Measurements from ENCODE around the gene DOCK2. TPM values are rescaled to one million over a fixed set of nuclear protein-coding genes. Genes with fewer than 3 reads are reported as not detected.

Gene DOCK2
- total and polyA plus RNA-seq, 12 donors, result 3.3 to 59.5 (median 21.0) TPM

GRCh38 chr5:170117736-170118135 is 480.7 kb downstream of the DOCK2 start:
- intact Hi-C loops (cut with DNase I), result no loop called here
- H3K4me3 ChIP-seq, result no peak overlapping the region
- 94 to 98% (median 95%) methylated on average over 2 of the region's 2 CpGs for WGBS, 4 donors
- no peaks in the 10 kb centered on the region for H3K9me3 ChIP-seq (replicated peaks in 1 of 3)
- peak in 1 of 7 donors; percentile 18 for DNase-seq
- H3K36me3 ChIP-seq (replicated peaks in 1 of 2), result no peaks in the 10 kb centered on the region
- no peaks in the 10 kb centered on the region for H3K27me3 ChIP-seq
- TF ChIP-seq CTCF (IDR thresholded peaks at IDR 0.05), result no peak
- no peak for TF ChIP-seq POLR2A (IDR thresholded peaks at IDR 0.05)
- H3K4me1 ChIP-seq (replicated peaks in 1 of 2), result no peaks in the 10 kb centered on the region
- no peak overlapping the region for H3K27ac ChIP-seq

- Histone ChIP-seq H3K27ac (no peak overlapping the region), H3K36me3 (replicated peaks in 1 of 2) (no peaks in the 10 kb centered on the region), H3K4me3 (no peak overlapping the region), H3K9me3 (replicated peaks in 1 of 3) (peaks cover 0 to 3% (median 0%) of the 10 kb centered on the region in 3 donors), H3K4me1 (replicated peaks in 1 of 2) (no peaks in the 10 kb centered on the region), H3K27me3 (no peaks in the 10 kb centered on the region)
- TF ChIP-seq CTCF (IDR thresholded peaks at IDR 0.05), result no peak
- no peak for TF ChIP-seq POLR2A (IDR thresholded peaks at IDR 0.05)
- WGBS, 4 donors, result 92 to 98% (median 95%) methylated on average over 2 of the region's 2 CpGs
- no peak for DNase-seq
- intact Hi-C loops (cut with DNase I), result no loop called here
Measured at GRCh38 chr5:170120576-170120975, 483.5 kb downstream of the DOCK2 start.

- intact Hi-C loops (cut with DNase I), result no loop called here
- Histone ChIP-seq H3K27ac (no peak overlapping the region), H3K4me3 (no peak overlapping the region), H3K36me3 (replicated peaks in 1 of 2) (no peaks in the 10 kb centered on the region), H3K27me3 (no peaks in the 10 kb centered on the region), H3K4me1 (replicated peaks in 1 of 2) (no peaks in the 10 kb centered on the region), H3K9me3 (replicated peaks in 1 of 3) (peaks cover 0 to 5% (median 1%) of the 10 kb centered on the region in 3 donors)
- DNase-seq, result peak in 1 of 7 donors; percentile 8
- 67 to 75% (median 70%) methylated on average over 7 of the region's 7 CpGs for WGBS, 4 donors
- TF ChIP-seq CTCF (IDR thresholded peaks at IDR 0.05), result no peak
- no peak for TF ChIP-seq POLR2A (IDR thresholded peaks at IDR 0.05)
Measured at GRCh38 chr5:170121321-170121720, 484.2 kb downstream of the DOCK2 start.

GRCh38 chr5:170126061-170126460 is 489.0 kb downstream of the DOCK2 start:
- no peak for TF ChIP-seq CTCF (IDR thresholded peaks at IDR 0.05)
- no peak for TF ChIP-seq POLR2A (IDR thresholded peaks at IDR 0.05)
- Histone ChIP-seq H3K4me3 (no peak overlapping the region), H3K4me1 (replicated peaks in 1 of 2) (no peaks in the 10 kb centered on the region), H3K9me3 (replicated peaks in 1 of 3) (peaks cover 0 to 7% (median 5%) of the 10 kb centered on the region in 3 donors), H3K27me3 (no peaks in the 10 kb centered on the region), H3K36me3 (replicated peaks in 1 of 2) (no peaks in the 10 kb centered on the region), H3K27ac (no peak overlapping the region)
- 47 to 55% (median 55%) methylated on average over 1 of the region's 1 CpG for WGBS, 4 donors
- DNase-seq, result no peak
- intact Hi-C loops (cut with DNase I), result no loop called here

All from adrenal gland (tissue), 12 donors.